IPS-NIHi7 (cell line): ENCODE measurements around the gene TRIM67.
"Not testable (repeated sequence)": the region's sequence is repeated elsewhere in the genome, so short reads cannot be mapped to it uniquely, and the experiment has no call there.

Experiments
- DNase-seq: peaks from one replicate; pipeline ENCODE4 v3.0.0; 2012; ENCODE audit warnings: mixed read lengths; ENCODE audit errors: extremely low spot score

Gene TRIM67

DNA sequence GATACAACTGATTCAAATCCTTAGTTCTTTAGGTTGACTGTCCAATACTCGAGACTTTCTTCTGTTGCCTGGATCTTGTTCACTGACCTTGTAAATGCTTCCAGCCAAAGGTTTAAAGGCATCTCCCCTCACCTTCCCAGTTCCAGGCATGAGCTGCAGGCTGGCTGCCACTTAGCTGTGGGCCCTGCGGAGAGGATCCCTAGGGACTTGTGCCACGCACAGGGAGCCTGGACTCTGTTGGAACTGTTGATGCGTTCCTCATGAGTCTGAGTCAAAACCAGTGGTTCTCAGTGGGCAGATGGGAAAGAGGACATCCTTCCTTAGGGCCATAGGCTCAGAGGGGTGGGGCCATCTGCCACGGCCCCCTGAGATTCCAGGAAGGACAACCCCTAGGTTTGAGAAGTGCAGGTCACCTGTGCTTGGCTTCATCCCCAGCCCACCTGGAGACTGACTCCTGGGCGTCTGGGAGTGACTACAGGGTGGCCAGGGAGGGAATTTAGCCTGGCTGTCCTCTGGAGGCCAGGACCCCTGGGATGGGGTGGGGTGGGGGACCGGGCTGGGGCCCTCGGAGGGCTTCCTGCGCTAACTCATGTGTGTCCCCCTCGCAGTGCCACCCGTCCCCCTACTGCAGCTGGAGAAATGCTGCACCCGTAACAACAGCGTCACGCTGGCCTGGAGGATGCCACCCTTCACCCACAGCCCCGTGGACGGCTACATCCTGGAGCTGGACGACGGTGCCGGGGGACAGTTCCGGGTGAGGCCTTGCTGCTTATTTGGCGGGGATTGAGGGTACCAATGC, 41.6 kb downstream of the TRIM67 start:
- DNase-seq = no peak

DNA sequence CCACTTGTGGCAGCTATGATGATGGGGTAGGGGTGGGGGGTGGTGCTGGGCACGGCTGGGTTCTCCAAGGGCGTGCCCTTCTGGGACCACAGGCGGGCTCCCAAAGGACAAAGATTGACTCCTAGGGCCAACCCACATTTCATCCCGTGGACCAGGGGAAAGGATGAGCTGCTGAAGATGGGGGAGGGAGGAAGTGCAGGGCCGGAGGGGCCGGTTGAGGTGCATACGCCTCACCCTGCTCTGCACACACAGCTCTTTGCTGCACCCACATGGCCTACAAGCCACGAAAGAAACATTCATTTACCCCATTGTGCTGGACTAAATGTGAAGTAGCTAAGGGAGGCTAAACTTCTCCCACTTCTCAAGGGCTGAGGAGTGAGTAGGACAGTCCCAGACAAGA, 45.0 kb downstream of the TRIM67 start:
- no peak for DNase-seq

DNA sequence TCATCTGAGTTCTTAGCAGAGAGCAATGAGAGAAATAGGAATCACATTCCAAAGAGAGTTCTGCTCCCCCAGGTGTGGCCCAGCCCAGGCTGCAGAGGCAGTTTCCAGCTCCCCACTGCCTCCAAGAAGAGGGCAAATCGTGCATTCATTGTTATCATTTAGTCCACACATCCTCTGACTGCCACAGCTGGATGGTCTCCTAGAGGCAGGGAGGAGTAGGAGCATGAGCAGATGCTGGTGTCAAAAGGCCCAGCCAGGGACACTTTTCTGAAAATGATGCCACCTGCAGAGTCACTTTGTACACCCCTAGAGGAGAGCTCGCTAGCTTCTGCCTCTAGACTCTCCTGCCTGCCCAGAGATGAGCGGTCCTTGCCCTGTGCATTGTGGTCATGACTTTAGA, 45.6 kb downstream of the TRIM67 start:
- no peak for DNase-seq

DNA sequence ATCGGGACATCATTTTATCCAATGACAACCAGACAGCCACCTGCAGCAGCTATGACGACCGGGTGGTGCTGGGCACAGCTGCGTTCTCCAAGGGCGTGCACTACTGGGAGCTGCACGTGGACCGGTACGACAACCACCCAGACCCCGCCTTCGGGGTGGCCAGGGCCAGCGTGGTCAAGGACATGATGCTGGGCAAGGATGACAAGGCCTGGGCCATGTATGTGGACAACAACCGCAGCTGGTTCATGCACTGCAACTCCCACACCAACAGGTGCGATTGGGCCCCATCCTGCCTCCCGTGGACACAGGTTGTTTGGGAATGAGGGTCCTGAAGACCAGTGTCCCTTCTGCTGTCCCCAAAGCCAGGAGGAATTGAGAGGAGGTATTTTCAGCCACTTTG, 47.1 kb downstream of the TRIM67 start:
- no peak for DNase-seq

DNA sequence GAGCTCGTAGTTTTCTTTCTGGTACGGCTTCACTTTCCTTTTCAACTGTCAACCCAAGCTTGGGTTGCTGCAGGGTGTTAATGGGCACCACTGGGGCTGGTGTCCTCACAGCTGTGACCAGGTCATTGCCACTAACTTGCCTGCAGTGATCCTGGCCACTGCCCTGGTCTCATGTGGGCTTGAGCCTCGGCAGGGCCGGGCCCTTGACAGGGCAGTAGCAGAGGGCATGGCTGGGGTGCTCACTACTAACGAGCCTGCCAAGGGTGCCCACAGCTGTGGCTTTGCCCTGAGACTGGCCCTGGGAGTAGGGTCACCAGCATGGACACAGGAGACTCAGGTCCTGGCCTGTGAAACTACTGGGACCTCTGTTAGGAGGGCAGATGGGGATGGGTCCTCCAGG, 47.7 kb downstream of the TRIM67 start:
- no peak for DNase-seq

DNA sequence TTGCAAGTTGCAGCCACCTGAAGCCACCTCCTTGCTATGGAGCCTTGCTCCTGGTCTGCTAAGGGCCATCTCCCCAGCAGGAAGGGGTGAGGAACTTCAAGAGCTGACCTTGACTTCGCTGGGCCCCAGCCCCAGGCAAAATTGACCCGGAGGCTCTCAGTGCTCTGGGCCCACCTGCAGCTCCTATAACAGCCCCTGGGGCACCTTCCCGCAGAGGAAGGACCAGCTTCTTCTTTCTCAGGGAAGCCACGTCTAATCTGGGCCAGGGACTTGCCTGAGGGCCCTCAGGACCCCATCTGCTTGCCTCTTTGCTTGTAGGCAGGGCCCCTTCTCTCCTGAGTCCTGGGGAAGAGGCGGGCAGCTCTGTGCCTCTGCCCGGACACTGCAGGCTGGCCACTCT, 48.3 kb downstream of the TRIM67 start:
- DNase-seq = no peak

DNA sequence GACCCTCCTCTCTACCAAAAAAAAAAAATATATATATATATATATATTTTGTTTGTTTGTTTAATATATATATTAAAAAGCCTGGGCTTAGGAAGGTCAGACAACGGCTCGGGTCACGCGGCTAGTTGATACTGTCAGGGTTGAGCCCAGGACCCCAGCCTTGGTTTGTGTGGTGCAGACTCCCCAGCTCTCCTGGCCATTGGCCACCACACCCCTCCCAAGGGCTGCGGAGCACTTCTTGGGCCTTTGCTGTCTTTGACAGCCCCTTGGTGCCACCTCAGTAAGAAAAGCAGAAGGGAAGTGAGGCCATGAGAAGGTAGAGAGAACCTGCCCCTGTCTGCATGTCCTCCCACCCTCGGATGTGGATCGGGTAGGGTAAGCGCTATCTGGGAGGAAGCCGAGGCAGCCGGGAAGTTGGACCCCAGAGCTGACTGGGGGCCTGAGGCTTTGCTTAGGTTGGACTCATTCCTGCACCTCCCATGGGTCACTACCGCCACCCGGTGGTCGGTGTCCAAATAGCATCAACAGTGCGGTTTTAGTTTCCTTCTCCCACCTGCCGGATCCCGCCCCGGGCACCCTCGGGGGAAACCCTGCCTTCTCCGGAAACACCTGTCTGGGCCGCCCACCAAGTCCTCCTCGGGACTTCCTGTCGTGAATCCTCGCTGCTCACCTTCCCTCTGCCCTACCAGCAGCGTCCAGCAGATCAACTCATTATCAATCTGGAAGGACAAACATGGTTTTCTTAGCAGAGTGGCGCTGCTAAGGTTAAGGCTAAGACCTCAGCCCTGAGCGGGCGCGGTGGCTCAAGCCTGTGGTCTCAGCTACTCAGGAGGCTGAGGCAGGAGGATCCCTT, 49.4 kb downstream of the TRIM67 start:
- peak; percentile 92 for DNase-seq

DNA sequence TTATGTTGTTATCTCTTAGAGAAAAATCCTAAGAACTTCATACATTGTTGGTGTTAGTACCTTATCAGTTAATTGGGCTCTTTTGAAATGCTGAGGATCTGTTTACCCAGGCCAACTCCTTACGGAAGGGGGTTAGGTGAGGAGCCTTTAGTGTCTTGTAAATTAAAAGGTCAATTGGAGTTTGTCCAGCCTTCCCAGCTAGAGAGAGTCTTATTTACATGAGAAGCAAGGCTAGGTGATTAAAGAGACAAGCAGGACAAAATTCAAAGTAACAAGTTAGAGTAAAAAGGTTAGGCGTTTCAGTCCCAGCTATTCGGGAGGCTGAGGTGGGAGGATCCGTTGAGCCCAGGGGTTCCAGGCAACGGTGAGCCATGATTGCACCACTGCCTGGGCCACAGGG, 50.4 kb downstream of the TRIM67 start:
- not testable (repeated sequence) for DNase-seq

DNA sequence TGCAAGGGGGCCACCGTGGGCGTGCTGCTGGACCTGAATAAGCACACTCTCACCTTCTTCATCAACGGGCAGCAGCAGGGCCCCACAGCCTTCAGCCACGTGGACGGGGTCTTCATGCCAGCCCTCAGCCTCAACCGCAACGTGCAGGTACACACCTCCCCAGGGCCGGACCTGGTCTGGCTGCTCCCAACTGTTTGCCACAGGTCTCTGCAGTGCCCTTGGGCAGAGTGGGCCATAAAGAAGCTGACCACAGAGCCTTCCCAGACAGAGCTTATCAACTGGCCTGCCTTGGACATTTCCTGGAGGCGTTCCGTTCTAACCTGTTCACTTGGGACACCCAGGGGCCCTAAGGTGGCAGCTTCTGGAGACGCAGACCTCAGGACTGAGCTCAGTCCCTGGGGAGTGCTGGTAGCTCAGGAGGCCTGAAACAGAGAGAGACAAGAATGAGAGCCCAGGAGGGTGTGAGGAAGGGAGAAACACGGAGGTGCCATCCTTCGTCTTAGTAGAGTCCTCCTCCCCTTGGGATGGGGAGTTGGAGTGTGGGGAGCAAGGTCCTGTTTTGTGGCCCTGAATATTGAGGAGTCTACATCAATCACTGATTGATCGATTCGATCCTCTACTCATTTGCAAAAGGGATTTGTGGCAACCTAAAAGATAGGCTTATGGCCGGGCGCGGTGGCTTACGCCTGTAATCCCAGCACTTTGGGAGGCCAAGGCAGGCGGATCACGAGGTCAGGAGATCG, 52.1 kb downstream of the TRIM67 start:
- no peak for DNase-seq

DNA sequence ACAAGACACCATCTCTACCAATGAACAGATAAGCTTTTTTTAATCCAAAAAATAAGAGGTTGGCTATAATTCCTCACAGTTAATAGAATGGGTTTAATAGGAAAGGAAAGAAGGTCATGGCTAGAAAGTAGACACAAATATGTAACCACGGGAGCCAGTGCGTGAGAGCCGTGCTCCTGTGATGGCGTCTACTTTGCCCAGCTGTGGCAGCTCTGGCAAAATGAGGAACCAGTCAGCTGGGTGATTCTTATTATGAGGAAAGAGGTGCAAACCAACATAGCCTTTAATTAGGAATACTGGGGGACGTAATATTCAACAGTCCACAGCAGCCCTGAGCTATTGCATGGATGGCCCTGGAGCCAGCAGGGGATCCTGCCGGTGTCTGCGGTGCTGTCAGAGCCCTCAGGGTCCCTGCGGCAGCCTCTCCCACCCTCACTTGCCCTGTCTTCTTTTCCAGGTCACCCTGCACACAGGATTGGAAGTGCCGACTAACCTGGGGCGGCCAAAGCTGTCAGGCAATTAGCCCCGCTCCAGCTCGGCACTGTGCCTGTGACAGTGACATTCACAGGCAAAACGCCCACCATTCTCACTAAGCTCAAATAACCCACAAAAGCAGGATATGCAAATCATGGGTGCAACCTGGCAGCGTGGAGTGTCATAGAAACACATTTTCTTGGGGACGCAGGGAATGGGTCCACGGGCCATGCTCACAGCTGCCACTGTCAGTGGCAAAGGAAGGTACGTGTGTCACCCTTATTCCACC, 53.2 kb downstream of the TRIM67 start:
- no peak for DNase-seq

DNA sequence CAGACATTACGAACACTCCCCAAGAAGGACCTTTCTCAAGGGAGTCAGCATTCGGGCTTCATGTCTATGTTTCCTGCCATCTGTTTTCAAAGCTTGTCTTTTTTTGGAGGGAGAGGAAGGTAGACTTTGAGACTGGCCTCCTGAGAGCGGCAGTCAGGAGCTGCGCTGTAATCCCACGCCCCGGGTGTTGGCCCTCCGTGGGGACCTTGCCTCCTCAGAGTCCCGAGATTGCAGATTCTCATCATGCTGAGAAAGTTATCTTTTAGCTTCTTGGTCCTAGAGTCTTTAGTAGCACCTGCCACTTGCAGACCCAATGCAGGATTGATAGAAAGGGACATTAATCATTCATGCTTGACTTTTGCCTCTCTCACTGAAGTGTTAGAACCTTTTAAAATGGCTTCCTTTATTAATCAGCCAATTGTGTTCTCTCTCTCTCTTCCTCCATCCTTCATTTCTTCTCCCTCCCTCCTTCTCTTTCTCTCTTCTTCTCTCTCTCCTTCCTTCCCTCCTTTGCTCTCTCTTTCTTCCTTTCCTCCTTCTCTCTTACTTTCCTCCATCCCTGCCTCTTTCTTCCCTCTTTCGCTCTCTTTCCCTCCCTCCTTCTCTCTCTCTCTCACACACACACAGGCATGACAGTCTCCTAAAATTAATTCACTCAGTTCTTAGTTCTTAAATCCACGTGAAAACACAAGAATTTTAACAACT, 54.0 kb downstream of the TRIM67 start:
- DNase-seq = no peak

DNA sequence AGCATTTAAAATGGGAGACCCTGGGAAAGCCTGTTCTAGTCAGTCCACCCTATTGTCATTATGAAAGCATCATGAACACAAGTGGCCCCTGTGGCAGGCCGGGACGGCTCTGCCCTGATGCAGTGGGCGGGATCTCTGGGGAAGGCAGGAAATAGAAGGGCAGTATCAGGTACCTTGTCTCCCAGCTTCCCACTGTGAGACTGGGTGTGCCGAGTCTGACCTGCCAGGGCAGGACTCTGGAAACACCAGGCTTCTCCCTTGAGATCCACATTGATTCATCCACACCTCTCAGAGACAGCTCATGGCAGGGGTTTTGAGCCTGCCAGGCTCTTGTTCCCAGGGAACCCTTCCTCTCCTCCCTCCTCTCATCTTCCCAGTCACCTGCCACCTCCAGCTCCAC, 54.6 kb downstream of the TRIM67 start:
- no peak for DNase-seq

DNA sequence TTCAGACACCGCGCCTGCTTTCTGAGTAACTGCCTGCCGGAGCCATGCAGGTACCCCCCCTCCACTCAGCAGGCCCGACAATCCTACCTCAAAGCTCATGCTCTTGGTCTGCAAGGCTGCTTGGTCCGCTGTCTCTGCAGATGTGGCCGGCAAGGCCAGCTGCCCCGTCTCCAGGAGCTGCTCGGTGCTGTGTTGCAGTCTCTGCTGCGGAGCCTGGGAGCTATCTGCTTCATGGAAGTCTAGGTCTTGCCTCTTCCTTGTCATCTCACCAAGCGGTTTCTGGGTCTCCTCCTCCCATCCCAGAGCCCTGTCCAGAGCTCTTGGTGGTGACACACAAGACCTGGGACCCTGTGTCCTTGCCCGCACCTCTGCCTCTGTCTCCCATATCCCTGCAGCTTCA, 55.2 kb downstream of the TRIM67 start:
- no peak for DNase-seq

DNA sequence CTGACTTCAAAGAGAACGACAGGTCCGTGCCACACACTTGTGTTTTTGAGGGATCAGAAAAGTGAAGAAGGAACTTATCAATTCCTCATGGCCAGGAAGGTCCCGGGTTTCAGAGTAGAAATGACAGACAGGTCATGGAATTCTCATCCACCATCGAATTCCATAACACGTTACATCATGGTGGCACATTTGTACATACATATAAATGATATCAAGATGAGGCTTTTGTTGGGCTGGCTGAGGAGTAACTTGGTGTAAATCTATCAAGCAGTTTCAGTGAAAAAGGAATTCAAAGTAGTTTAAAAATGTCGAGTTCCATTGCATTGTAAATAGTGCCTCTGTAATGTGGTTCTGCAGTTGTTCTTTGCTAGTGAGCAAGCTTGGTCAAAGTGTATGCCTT, 56.2 kb downstream of the TRIM67 start:
- no peak for DNase-seq

DNA sequence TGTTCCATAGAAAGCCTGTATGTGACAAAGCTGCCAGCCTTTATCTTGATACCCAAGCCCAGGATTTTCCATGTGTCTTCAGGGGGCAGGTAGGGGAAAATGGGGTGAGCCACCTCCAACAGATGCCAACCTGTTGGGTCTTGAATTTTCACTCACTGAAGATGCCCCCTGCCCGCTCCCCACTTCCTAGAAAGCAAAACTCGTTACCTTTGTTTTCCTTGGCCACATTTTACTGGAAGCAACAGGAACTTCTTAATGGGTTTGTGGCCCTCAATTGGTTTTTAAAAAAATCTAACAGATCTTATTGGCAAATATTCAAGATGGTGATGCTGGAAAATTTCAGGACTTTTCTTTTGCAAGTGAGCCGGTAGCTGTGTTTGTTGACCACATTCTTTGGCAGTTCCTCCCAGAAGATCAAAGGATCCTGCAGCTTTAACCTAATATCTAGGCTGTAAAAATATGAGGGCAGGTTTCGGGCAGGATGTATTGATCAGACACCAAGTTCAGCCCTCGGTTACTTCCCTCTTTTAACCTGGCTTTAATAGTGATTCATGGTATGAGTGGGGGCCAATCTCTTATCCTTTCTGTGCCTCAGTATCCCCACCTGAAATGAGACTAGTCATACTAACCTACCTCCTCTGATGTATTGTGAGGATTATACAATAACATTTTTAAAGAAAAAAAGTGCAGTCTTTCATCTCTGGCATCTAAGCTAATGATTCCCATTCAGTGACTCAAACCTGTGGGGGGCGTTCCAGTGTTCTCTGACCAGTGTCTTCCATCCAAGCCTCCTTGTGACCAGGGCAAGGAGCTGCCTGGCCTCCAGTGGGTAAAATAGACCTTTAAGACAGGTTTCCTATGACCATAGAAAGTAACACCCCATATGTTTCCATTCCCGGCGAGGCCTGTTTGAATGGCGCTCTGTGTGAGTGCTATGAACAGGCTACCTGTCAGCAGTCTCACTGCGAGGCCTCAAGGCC, 57.9 kb downstream of the TRIM67 start:
- DNase-seq = no peak

DNA sequence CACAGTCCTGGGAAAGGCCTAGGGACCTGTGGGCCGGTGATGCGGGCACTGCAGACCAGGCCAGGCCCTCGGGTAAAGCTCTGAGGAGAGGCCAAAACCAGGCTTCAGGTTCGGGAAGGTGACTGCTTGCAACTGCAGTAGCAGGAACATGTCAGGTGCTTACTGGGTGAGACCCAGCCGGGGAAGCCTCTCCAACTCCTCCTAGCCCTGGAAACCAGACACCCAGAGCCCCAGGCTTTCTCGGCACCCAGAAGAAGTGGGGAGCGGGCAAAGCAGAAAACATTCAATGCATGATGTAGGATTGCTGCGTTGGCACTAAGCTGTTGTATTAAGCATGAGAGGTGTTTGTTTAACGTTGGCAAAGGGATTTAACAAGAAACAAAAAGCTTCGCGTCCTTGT, 58.9 kb downstream of the TRIM67 start:
- DNase-seq = no peak

DNA sequence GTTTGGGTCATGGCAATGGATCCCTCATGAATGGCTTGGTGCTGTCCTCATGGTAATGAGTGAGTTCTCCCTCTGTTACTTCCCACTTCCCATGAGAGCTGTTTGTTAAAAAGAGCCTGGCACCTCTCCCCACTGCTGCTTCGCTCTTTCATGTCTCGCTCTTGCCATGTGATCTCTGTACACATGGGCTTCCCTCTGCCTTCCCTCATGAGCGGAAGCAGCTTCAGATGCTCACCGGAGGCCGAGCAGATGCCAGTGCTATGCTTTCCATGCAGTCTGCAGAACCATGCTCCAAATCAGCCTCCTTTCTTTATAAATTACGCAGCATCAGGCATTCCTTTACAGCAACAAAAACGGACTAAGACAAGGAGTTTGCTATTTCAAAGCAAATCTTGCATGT, 64.3 kb downstream of the TRIM67 start:
- DNase-seq = no peak

DNA sequence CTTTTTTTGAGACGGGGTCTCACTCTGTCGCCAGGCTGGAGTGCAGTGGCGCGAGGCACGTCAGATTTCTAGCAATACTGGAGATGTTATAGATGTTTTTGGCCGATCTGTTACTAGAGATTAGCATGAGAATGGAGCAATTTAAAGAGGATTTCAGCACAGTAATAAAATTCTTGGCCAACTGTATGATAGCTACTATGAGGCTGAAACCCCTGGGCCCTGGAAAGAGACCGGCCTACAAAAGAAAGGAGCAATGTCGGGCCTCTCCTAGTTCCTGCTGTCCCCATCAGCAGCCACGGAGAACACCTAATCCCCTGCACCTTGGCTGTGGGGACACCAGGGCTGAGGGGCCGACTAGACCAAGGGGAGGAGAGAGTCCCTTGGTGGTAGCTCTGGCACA, 69.7 kb downstream of the TRIM67 start:
- DNase-seq = no peak

DNA sequence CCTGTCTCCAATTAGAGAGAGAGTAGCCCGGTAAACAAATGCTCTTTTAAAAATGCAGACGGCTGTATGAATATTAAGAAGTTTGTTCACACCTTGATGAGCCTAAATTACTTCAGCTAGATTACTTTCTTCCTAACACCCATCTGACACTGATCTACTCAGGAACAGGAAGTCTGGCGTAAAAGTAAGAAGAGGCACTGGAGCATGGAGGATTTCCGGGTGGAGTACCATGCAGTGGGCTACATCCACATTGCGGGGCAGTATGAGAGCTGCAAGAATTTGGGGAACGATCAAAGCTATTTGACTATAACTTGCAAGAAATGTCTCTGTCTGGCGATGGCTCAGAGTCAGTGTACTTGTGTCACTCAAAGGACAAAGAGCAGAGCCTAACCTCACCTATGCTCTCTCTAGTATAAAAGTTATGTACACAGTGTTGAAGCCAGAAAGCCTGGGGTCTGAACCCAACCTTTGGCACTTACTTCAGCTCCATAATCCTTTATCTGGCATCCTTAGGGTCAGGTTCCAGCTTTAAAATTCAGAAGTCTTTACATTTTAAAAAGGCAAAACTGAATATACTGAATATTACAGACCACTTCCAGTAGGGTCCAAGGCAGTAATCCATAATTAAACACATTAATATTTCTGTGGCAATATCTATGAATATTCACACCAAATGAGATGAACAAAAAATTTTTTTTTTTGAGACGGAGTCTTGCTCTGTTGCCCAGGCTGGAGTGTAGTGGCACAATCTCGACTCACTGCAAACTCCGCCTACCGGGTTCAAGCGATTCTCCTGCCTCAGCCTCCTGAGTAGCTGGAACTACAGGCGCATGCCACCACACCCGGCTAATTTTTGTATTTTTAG, 71.2 kb downstream of the TRIM67 start:
- no peak for DNase-seq
